IPS DF 19.7 (cell line): ENCODE data around the gene PCP4.
"Not testable (repeated sequence)": the region's sequence is repeated elsewhere in the genome, so short reads cannot be mapped to it uniquely, and the experiment has no call there.

Experiments used
- DNase-seq: peaks from one replicate; pipeline ENCODE4 v3.0.0-alpha.2; 2013; ENCODE audit warnings: low read depth, low spot score

The PCP4 gene

GRCh38 chr21:39866093-39866492 is 1.1 kb upstream of the PCP4 start:
- DNase-seq, result no peak

GRCh38 chr21:39869141-39869818 is 2.0 kb downstream of the PCP4 start:
- DNase-seq, result no peak

GRCh38 chr21:39873687-39874086 is 6.4 kb downstream of the PCP4 start:
- DNase-seq, result no peak

GRCh38 chr21:39874206-39874605 is 7.0 kb downstream of the PCP4 start:
- DNase-seq, result no peak

- DNase-seq, result no peak
These were observed 7.5 kb downstream of the PCP4 start for GRCh38 chr21:39874759-39875158.

DNA sequence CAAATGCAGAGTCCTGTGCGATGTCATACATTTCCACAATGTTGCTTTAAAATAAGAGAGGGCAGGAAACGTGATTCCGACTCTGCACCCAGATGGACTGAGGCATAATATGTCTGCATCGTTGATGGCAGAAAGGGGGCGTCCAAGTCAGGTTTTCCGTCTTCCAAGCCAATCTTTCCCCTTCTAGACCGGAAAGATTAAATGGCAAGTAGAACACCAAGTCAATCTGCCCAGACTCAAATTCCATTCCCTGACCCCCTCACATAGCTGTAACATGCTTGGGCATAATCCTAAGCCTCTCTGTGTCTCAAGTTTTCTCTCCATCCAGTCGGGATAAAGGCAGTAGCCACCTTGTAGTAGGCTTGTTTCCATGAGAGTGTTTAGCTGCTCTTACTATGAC is 14.4 kb downstream of the PCP4 start:
- no peak for DNase-seq

DNA sequence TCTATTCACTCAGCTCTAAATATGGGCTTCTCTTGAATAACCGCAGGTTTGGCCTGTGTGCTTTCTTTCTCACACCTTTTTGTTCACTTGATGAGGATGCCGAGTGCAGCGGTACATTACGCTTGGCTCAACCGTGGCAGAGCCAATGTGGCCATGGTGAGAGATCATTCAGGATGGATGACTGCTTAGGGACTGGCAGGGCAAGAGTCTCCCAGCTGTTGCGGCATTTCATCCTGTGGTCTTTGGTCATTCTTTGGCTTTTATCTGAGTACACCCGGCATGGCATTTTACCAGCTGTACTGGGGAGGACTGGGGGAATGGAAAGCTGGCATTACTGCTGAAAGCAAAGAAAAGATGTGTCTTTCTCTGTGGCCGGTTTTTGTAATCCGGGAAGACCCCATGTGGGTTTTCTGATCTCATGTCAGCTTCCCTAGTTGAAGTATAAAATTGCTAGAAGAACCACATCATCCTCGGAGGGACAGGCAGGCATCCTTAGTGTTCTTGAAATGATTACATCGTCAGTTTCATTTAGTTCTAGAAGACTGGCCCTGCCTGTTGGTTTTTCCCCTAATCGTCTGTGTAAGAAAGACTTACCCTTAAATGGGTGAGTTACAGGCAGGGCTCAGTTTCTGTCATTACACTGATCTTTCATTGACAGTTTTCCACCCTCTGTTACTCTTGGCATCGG is 15.1 kb downstream of the PCP4 start:
- no peak for DNase-seq

GRCh38 chr21:39882839-39883195 is 15.6 kb downstream of the PCP4 start:
- DNase-seq, result no peak

- no peak for DNase-seq
These were observed 18.0 kb downstream of the PCP4 start for GRCh38 chr21:39885119-39885848.

DNA sequence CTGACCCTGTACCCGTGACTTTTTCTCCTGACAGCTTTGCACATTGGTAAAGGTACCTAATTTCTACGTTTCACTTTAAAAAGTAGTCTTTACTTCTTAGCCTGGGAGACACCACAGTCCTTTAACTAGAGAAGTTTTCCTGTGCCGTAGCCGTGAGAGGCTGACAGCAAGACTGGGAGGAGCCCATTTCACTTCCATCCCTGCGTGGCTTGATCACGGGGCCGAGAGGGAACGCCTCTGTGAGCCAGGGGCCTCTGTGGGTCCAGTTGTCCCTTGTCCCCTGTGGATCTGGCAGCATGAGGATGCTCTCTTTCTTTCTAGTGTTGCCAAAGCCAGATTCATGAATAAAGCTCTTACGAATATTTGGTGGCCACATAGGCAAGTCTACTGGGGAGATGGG is 21.6 kb downstream of the PCP4 start:
- DNase-seq, result no peak

GRCh38 chr21:39891111-39891510 is 23.9 kb downstream of the PCP4 start:
- DNase-seq, result no peak

DNA sequence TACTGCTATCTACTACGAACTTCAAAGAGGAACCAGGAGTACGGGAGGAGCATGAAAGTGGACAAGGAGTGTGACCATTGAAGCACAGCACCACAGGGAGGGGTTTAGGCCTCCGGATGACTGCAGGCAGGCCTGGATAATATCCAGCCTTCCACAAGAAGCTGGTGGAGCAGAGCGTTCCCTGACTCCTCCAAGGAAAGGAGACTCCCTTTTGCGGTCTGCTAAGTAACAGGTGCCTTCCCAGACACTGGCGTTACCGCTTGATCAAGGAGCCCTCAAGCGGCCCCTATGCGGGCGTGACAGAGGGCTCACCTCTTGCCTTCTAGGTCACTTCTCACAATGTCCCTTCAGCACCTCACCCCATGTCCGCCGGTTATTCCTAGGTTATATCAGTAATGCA is 24.6 kb downstream of the PCP4 start:
- not testable (repeated sequence) for DNase-seq

DNA sequence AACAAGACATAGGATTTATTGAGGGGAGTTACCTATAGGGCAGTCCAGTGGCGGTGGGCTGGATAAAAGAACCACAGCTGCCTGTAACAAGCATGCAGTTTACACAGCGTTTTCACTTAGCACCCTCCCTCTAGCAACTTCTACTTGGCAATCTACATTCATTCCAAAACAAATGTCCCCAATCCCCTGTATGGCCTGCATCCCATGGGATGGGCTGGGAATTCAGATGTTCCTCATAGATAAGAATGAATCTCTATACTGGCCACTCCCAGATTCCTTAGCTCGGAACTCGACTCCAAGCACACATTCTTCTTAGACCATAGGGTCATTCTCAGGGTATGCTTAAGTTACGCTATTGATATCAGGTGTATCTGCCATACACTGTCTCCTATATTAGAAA is 33.3 kb downstream of the PCP4 start:
- no peak for DNase-seq

- DNase-seq, result no peak
These were observed 33.7 kb downstream of the PCP4 start for GRCh38 chr21:39900911-39901310.

- no peak for DNase-seq
These were observed 35.7 kb downstream of the PCP4 start for GRCh38 chr21:39902986-39903385.

- DNase-seq, result no peak
These were observed 37.2 kb downstream of the PCP4 start for GRCh38 chr21:39904457-39904856.

- DNase-seq, result no peak
These were observed 41.2 kb downstream of the PCP4 start for GRCh38 chr21:39908265-39908923.

DNA sequence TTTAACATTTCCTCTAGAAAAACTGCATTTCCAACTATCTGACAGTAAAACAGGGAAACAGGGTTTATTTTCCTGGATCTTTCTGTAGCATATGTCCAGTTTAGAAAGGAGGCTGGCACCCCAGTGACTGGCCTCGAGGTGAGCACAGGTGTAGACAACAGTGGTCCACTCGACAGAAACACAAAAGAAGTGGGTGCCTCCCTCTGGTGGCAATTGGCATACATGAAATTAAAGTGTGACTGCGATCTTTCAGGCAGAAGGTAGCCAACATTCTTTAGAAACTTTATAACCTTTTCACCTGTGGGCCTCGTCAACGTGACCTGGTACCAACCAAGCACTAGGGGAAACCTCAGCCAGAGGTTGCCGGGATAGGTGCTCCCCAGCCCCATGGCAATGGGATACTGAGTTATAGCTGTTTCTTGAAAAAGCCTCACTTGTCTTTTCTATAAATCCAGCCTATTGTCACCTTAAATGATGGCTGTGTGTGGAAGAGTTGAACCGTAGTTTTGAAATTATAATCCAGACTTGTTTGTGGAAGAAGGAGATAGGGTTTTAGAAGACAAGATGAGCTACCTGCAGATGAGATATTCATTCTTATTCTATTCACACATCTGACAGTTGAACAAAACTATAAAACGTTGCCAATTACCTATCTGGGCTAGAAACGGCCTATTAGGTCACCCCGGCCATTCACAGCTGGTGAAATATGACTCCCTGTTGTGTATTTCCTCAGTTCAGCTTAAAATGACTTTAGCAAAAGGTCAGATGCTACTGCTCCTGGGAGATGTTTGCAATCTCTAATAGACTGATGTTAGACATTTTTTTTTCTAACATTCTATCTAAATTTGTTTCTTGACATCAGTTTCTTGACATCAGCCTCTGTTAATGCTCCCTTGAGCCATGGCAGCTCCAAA is 44.3 kb downstream of the PCP4 start:
- DNase-seq, result no peak

DNA sequence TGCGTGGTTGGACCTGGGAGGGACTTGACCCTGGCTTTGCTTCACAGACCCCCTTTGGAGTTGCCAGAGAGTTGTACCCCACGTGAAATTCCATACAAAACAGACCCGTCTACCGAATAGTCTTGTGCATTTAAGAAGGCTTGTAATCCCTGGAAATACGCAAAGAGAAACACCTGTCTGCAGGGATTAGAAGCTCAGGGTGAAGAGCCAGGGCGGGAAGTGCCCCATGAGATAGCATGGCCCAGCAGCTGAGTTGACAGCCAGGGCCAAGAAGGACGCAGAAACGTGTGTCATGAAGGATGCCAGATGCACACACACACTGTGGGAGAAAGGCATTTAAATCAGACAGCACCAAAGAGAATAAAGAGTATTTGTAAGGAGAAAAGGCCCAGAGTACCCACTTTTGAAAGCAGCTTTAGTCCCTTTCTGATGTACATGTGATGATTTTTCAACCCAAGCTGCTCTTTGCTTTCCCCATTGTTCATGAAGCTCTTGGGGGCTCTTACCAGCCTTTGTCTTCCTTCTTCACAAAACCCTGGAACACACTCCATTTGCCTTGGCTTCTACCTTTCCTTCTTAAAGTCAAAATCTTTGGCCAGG is 46.6 kb downstream of the PCP4 start:
- no peak for DNase-seq

DNA sequence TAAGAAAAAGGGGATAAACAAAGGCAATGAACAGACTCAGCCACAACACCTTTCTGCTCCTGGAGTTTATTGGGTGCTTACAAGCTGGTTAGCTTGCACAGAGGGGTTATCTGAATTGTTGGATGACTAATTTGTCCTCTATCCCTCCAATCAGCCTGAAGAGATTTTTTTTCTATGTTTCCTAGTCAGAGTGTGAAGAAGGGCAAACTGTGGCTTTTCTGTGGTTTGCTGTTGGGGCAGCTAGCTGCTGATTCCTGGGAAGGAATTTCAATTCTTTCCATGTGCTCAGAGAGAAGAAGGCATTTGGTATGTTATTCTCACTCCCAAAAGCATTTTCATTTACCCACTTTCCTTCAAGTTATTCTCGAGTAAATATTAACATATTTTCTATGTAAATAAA is 48.6 kb downstream of the PCP4 start:
- no peak for DNase-seq

DNA sequence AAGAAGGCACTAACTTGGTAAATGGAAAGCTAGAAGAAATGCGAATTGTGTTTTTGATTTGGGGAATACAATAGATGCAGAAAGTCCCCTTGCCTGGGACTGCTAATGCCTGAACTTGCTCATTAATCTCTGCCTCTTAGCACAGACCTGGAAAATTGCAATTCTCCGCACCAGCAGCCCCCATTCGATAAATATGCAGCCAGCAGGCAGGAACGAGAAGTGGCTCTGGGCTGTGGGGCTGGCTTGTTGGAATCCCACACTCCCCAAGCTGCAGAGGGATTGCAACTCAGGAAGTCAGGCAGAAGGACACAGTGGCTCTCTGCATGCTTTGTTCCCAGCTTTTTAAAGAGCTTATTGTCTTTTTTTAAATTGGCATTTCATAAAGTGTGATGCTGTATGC is 51.3 kb downstream of the PCP4 start:
- DNase-seq, result no peak
